Right atrium auricular region (tissue), 2 donors: ENCODE measurements around the gene ORC1. TPM values are rescaled to one million over a fixed set of nuclear protein-coding genes. Genes with fewer than 3 reads are reported as not detected.

Experiments used
- DNase-seq: peaks from one replicate; pipeline ENCODE4 v3.0.0-alpha.2; 2019; ENCODE audit warnings: low spot score
- H3K27ac ChIP-seq, 2 donors: fragments of 200-600 bp; sonication (generic); 1 replicate in 1 of 2; 2 replicates in 1 of 2; pipeline ENCODE4 v1.5.1; 2016 to 2019
- H3K27me3 ChIP-seq, 2 donors: fragments of 200-600 bp; sonication (generic); one replicate each; pipeline versions ENCODE4 v1.5.1 to v1.6.0; 2017 to 2019
- H3K36me3 ChIP-seq: fragments of 200-600 bp; sonication (generic); one replicate; pipeline ENCODE4 v1.5.1; 2016
- H3K4me1 ChIP-seq, 2 donors: fragments of 200-600 bp; sonication (generic); one replicate each; pipeline versions ENCODE4 v1.5.1 to v1.6.0; 2017 to 2019
- H3K4me3 ChIP-seq, 2 donors: fragments of 200-600 bp; sonication (generic); 1 replicate in 1 of 2; 2 replicates in 1 of 2; pipeline ENCODE4 v1.5.1; 2017 to 2019; ENCODE audit warnings: mild to moderate bottlenecking in 1 of 2, moderate library complexity in 1 of 2
- H3K9me3 ChIP-seq, 2 donors: fragments of 200-600 bp; sonication (generic); one replicate each; pipeline ENCODE4 v1.5.1; 2019
- CTCF ChIP-seq, 2 donors: fragments of 200-600 bp; sonication (generic); IDR thresholded peaks; one replicate each; pipeline ENCODE4 v1.5.1; 2019; ENCODE audit warnings: antibody characterized with exemption in 2 of 2
- total RNA-seq, 2 donors: library from RNA; depleted of rRNA; stranded (reverse); fragments of >200 nt; gene quantifications; one replicate each; pipeline ENCODE4 v1.1.0, GENCODE V29; 2016

The ORC1 gene
- total RNA-seq, 2 donors from 2014 or later, result 0.28 TPM; not detected in 1

- no peak for TF ChIP-seq CTCF (IDR thresholded peaks at IDR 0.05)
- Histone ChIP-seq H3K36me3 (peaks cover 29% of the 10 kb centered on the region), H3K9me3 (no peaks in the 10 kb centered on the region), H3K4me1 (peaks cover 0 to 7% of the 10 kb centered on the region in 2 donors), H3K27ac (no peak overlapping the region), H3K27me3 (no peaks in the 10 kb centered on the region), H3K4me3 (no peak overlapping the region)
- no peak for DNase-seq
Measured at GRCh38 chr1:52423771-52424170, 19.5 kb upstream of the ORC1 start.

- no peak overlapping the region for H3K4me3 ChIP-seq
- no peaks in the 10 kb centered on the region for H3K27me3 ChIP-seq
- no peak for TF ChIP-seq CTCF (IDR thresholded peaks at IDR 0.05)
- H3K9me3 ChIP-seq, result no peaks in the 10 kb centered on the region
- peaks cover 35% of the 10 kb centered on the region for H3K36me3 ChIP-seq
- H3K27ac ChIP-seq, result no peak overlapping the region
- peaks cover 0 to 7% of the 10 kb centered on the region in 2 donors for H3K4me1 ChIP-seq
- DNase-seq, result no peak
Measured at GRCh38 chr1:52423055-52423454, 18.8 kb upstream of the ORC1 start.

- Histone ChIP-seq H3K27me3 (no peaks in the 10 kb centered on the region), H3K4me3 (no peak overlapping the region), H3K9me3 (no peaks in the 10 kb centered on the region), H3K27ac (no peak overlapping the region), H3K36me3 (peaks cover 58% of the 10 kb centered on the region), H3K4me1 (peaks cover 0 to 7% of the 10 kb centered on the region in 2 donors)
- no peak for TF ChIP-seq CTCF (IDR thresholded peaks at IDR 0.05)
- DNase-seq, result no peak
Measured at GRCh38 chr1:52420713-52421112, 16.5 kb upstream of the ORC1 start.

GRCh38 chr1:52416811-52417210 is 12.6 kb upstream of the ORC1 start:
- Histone ChIP-seq H3K9me3 (no peaks in the 10 kb centered on the region), H3K27ac (no peak overlapping the region), H3K36me3 (peaks cover 87% of the 10 kb centered on the region), H3K4me1 (no peaks in the 10 kb centered on the region), H3K27me3 (no peaks in the 10 kb centered on the region), H3K4me3 (no peak overlapping the region)
- TF ChIP-seq CTCF (IDR thresholded peaks at IDR 0.05), result no peak
- DNase-seq, result no peak

- Histone ChIP-seq H3K27ac (no peak overlapping the region), H3K4me1 (no peaks in the 10 kb centered on the region), H3K9me3 (no peaks in the 10 kb centered on the region), H3K4me3 (no peak overlapping the region), H3K36me3 (peaks cover 96% of the 10 kb centered on the region), H3K27me3 (no peaks in the 10 kb centered on the region)
- DNase-seq, result no peak
- no peak for TF ChIP-seq CTCF (IDR thresholded peaks at IDR 0.05)
Measured at GRCh38 chr1:52414942-52415341, 10.7 kb upstream of the ORC1 start.

GRCh38 chr1:52413410-52413989 is 9.3 kb upstream of the ORC1 start:
- H3K9me3 ChIP-seq, result no peaks in the 10 kb centered on the region
- H3K27ac ChIP-seq, result no peak overlapping the region
- no peak for TF ChIP-seq CTCF (IDR thresholded peaks at IDR 0.05)
- H3K4me3 ChIP-seq, result no peak overlapping the region
- peaks cover 96% of the 10 kb centered on the region for H3K36me3 ChIP-seq
- no peaks in the 10 kb centered on the region for H3K27me3 ChIP-seq
- H3K4me1 ChIP-seq, result no peaks in the 10 kb centered on the region
- no peak for DNase-seq
